Heart left ventricle (tissue), 16 donors: ENCODE measurements around the gene DENR. TPM values are rescaled to one million over a fixed set of nuclear protein-coding genes. Genes with fewer than 3 reads are reported as not detected.

Experiments used
- ATAC-seq, 4 donors: fragments of 200-7000 bp; cut with Tn5 transposase; one replicate each; pipeline ENCODE4 v1.9.1; 2020 to 2022; ENCODE audit warnings: moderate library complexity in 4 of 4, mild to moderate bottlenecking in 3 of 4, moderate number of reproducible peaks in 1 of 4
- DNase-seq, 5 donors: peaks; one replicate each; pipeline ENCODE4 v3.0.0-alpha.2; 2020
- H3K27ac ChIP-seq, 12 donors: fragments of 200-600 bp; sonication (generic) in 4 of 12; one replicate each; pipeline versions ENCODE4 v1.5.0 to v1.8.0; 2016 to 2022; ENCODE audit warnings: mild to moderate bottlenecking in 2 of 12
- H3K27me3 ChIP-seq, 9 donors: fragments of 200-600 bp; sonication (generic) in 2 of 9; one replicate each; pipeline versions ENCODE4 v1.5.1 to v1.8.0; 2016 to 2022; ENCODE audit warnings: mild to moderate bottlenecking in 3 of 9
- H3K36me3 ChIP-seq, 9 donors: fragments of 200-600 bp; sonication (generic) in 2 of 9; one replicate each; pipeline versions ENCODE4 v1.5.0 to v1.8.0; 2018 to 2022; ENCODE audit warnings: mild to moderate bottlenecking in 2 of 9
- H3K4me1 ChIP-seq, 12 donors: fragments of 200-600 bp; sonication (generic) in 4 of 12; one replicate each; pipeline versions ENCODE4 v1.5.0 to v1.8.0; 2016 to 2022; ENCODE audit warnings: mild to moderate bottlenecking in 3 of 12
- H3K4me3 ChIP-seq, 12 donors: fragments of 200-600 bp; sonication (generic) in 4 of 12; one replicate each; pipeline versions ENCODE4 v1.5.0 to v1.8.0; 2017 to 2022; ENCODE audit warnings: mild to moderate bottlenecking in 9 of 12, moderate library complexity in 4 of 12
- H3K9me3 ChIP-seq, 12 donors: fragments of 200-600 bp; sonication (generic) in 4 of 12; one replicate each; pipeline versions ENCODE4 v1.5.0 to v1.8.0; 2016 to 2022; ENCODE audit warnings: mild to moderate bottlenecking in 1 of 12
- CTCF ChIP-seq, 12 donors: fragments of 200-600 bp; sonication (generic) in 4 of 12; IDR thresholded peaks; one replicate each; pipeline versions ENCODE4 v1.5.0 to v1.8.0; 2018 to 2022; ENCODE audit warnings: antibody characterized with exemption in 12 of 12, mild to moderate bottlenecking in 5 of 12
- POLR2A ChIP-seq, 2 donors: fragments of 450-650 bp; IDR thresholded peaks; one replicate each; pipeline ENCODE4 v1.6.1; 2017; ENCODE audit warnings: antibody characterized with exemption in 2 of 2, mild to moderate bottlenecking in 2 of 2, moderate library complexity in 2 of 2
- WGBS, 4 donors: extraction: QIAGEN DNeasy Blood & Tissue Kit in 2 of 4; methylation state at CpG; one replicate each; pipeline versions ENCODE4 v1.1.5 to v1.1.7; 2013 to 2018; 5-methylcytosine and 5-hydroxymethylcytosine counted together
- intact Hi-C, 10 donors: fragments of 100-400 bp; cut with DNase I; formaldehyde crosslinking; loops; one replicate each; pipeline versions ENCODE4 v1.11.1 to v1.14.2; 2022
- polyA plus RNA-seq, 2 donors: library from polyadenylated mRNA; stranded (reverse); fragments of 200-250 nt; gene quantifications; one replicate each; pipeline ENCODE4 v1.2.3, GENCODE V29; 2013
- total RNA-seq, 9 donors: library from RNA; depleted of rRNA in 2 of 9; stranded (reverse); fragments of >200 nt in 2 of 9; fragmentation: NEBNext Ultra II Directional in 3 of 9; extraction: Animal tissue kit (Norgen Biotek cat#: 25700) in 3 of 9; gene quantifications; one replicate each; pipeline versions ENCODE4 v1.1.0 to v1.2.4, GENCODE V29; 2016 to 2023
- donor health status: ischemic (EF 13 %, LVEDD 7.1; RV severe dilation, severe dysfunction).
- donor health status: healthy with polysubstance abuse.
- donor health status: DM: no; HTN: yes; CAD: no.
- donor health status: DM: no; HTN: no; CAD: no.
- donor health status: ischemic (EF 25% LVEDD 6.9; RV normal size, moderate dysfunction).
- donor health status: ischemic (EF 25% LVEDD 5.7; RV mildly dilated, moderate dysfunction).
- donor health status: healthy.
- donor health status: DM: yes; HTN: yes; CAD: no.
- donor health status: ischemic (EF 35%, LVEDD 5.7; RV mildly dilated, moderate dysfunction).
- donor health status: nonischemic (EF 11% LVEDD 7.7; RV severe dilation, severe dysfunction).
- donor health status: DM: yes; HTN: yes; CAD: no.
- donor health status: PGD.
- donor health status: ischemic (EF 29% LVEDD 5.4; RV normal size, mild dysfunction).
- donor health status: nonischemic (EF 23%, LVEDD 6.1; RV moderate dilation, normal function).

DENR gene
- total and polyA plus RNA-seq, 11 donors, result 13.3 to 32.7 (median 26.3) TPM

DNA sequence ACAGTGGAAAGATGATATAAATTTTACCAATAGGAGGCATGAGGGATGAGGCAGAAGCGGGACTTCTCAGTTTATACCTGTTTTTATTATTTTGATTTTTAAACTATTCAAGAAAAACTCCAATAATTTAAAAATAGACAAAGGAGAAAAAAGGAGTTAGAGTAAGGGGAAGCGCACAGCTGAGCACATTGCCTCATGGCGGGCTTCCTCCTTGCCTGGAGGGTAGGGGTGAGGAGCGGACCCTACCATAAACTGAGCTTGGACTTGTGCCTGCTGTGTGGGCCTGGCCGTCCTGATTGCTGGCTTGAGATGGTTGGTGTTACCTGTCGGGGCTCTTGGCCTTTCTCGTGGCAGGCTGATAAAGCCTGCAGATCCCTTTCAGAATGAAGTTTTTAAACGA, 67.5 kb downstream of the DENR start:
- no peak overlapping the region for H3K27ac ChIP-seq
- no peaks in the 10 kb centered on the region for H3K9me3 ChIP-seq
- TF ChIP-seq POLR2A (IDR thresholded peaks at IDR 0.05) (no peak), CTCF (IDR thresholded peaks at IDR 0.05) (no peak)
- intact Hi-C loops, result no loop called here
- no peak overlapping the region for H3K4me3 ChIP-seq
- 81 to 88% (median 85%) methylated on average over 8 of the region's 8 CpGs for WGBS, 4 donors
- H3K36me3 ChIP-seq, result no peaks in the 10 kb centered on the region
- DNase-seq (no peak), ATAC-seq (no peak)
- no peaks in the 10 kb centered on the region for H3K4me1 ChIP-seq
- H3K27me3 ChIP-seq, result no peaks in the 10 kb centered on the region

Other genes starting within 250 kb of the DENR start
- gene RSRC2, start 225.9 kb upstream of the DENR start, total RNA-seq, result 10 to 100 TPM; 31.1 to 46.5 (median 35.4) TPM
- 10 to 100 TPM; 34.1 to 34.8 TPM for gene RSRC2, start 225.9 kb upstream of the DENR start, polyA plus RNA-seq
- gene KNTC1, start 225.6 kb upstream of the DENR start, total RNA-seq, result 10 to 100 TPM in 1 of 9 donors, 1 to 10 TPM in 8; 2.2 to 10.4 (median 2.9) TPM
- 1 to 10 TPM; 2.1 to 2.5 TPM for gene KNTC1, start 225.6 kb upstream of the DENR start, polyA plus RNA-seq
- gene HCAR2, start 49.5 kb upstream of the DENR start, total RNA-seq, result 1 to 10 TPM in 1 of 9 donors, under 1 TPM in 2, not detected in 6; 0.69 to 4.3 (median 0.75) TPM
- under 1 TPM; 0.11 to 0.42 TPM for gene HCAR2, start 49.5 kb upstream of the DENR start, polyA plus RNA-seq
- gene HCAR3, start 36.0 kb upstream of the DENR start, total RNA-seq, result 1 to 10 TPM in 1 of 9 donors, under 1 TPM in 4, not detected in 4; 0.10 to 1.1 (median 0.36) TPM
- under 1 TPM in 1 of 2 donors, not detected in 1; 0.11 TPM for gene HCAR3, start 36.0 kb upstream of the DENR start, polyA plus RNA-seq
- gene HCAR1, start 22.0 kb upstream of the DENR start, total RNA-seq, result 1 to 10 TPM in 1 of 9 donors, under 1 TPM in 3, not detected in 5; 0.08 to 1.4 (median 0.31) TPM
- under 1 TPM in 1 of 2 donors, not detected in 1; 0.10 TPM for gene HCAR1, start 22.0 kb upstream of the DENR start, polyA plus RNA-seq
- 1 to 10 TPM in 1 of 9 donors, under 1 TPM in 8; 0.40 to 1.1 (median 0.76) TPM for gene CCDC62, start 21.7 kb downstream of the DENR start, total RNA-seq
- gene CCDC62, start 21.7 kb downstream of the DENR start, polyA plus RNA-seq, result under 1 TPM; 0.11 to 0.12 TPM
- gene HIP1R, start 82.6 kb downstream of the DENR start, total RNA-seq, result 10 to 100 TPM; 14.9 to 49.5 (median 19.6) TPM
- 10 to 100 TPM; 19.1 to 31.4 TPM for gene HIP1R, start 82.6 kb downstream of the DENR start, polyA plus RNA-seq
- gene VPS37B, start 143.3 kb downstream of the DENR start, total RNA-seq, result 10 to 100 TPM; 14.5 to 51.2 (median 22.7) TPM
- 10 to 100 TPM; 17.4 to 21.7 TPM for gene VPS37B, start 143.3 kb downstream of the DENR start, polyA plus RNA-seq
- gene ABCB9, start 213.6 kb downstream of the DENR start, total RNA-seq, result 1 to 10 TPM; 3.1 to 8.6 (median 4.7) TPM
- gene ABCB9, start 213.6 kb downstream of the DENR start, polyA plus RNA-seq, result 1 to 10 TPM; 3.1 to 3.3 TPM
- 10 to 100 TPM in 6 of 9 donors, 1 to 10 TPM in 3; 4.4 to 17.0 (median 12.7) TPM for gene OGFOD2, start 222.4 kb downstream of the DENR start, total RNA-seq
- 10 to 100 TPM; 12.7 to 19.7 TPM for gene OGFOD2, start 222.4 kb downstream of the DENR start, polyA plus RNA-seq
- gene ARL6IP4, start 227.9 kb downstream of the DENR start, total RNA-seq, result 100 to 1,000 TPM; 123 to 236 (median 140) TPM
- 100 to 1,000 TPM; 186 to 325 TPM for gene ARL6IP4, start 227.9 kb downstream of the DENR start, polyA plus RNA-seq